NCI-H187 treated with DMSO at 0.1 percent for 48 hours (cell line): ENCODE measurements around the gene MAEA.
A peak's percentile ranks its signal among the peaks of the same experiment; 100 is the strongest.
"Not testable (repeated sequence)": the region's sequence is repeated elsewhere in the genome, so short reads cannot be mapped to it uniquely, and the experiment has no call there.

Experiments
- DNase-seq: peaks from one replicate; lab custom pipeline; 2025; lab: John Stamatoyannopoulos, UW

Gene MAEA

GRCh38 chr4:1335193-1335883 lies 45.6 kb downstream of the MAEA start:
- DNase-seq = not testable (repeated sequence)

- no peak for DNase-seq
These were observed 46.4 kb downstream of the MAEA start for GRCh38 chr4:1336088-1336491.

GRCh38 chr4:1337376-1337831 lies 47.7 kb downstream of the MAEA start:
- DNase-seq = no peak

- no peak for DNase-seq
These were observed 48.5 kb downstream of the MAEA start for GRCh38 chr4:1337951-1338751.

GRCh38 chr4:1338752-1339414 lies 49.2 kb downstream of the MAEA start:
- DNase-seq = no peak

GRCh38 chr4:1339489-1339888 lies 49.8 kb downstream of the MAEA start:
- no peak for DNase-seq

GRCh38 chr4:1340181-1340747 lies 50.6 kb downstream of the MAEA start:
- DNase-seq = no peak

- DNase-seq = no peak
These were observed 51.2 kb downstream of the MAEA start for GRCh38 chr4:1340861-1341260.

- DNase-seq = no peak
These were observed 52.3 kb downstream of the MAEA start for GRCh38 chr4:1342003-1342402.

- DNase-seq = no peak
These were observed 55.0 kb downstream of the MAEA start for GRCh38 chr4:1344696-1345095.

GRCh38 chr4:1345903-1346780 lies 56.5 kb downstream of the MAEA start:
- no peak for DNase-seq

GRCh38 chr4:1346781-1347409 lies 57.2 kb downstream of the MAEA start, which contains the start of gene UVSSA:
Gene UVSSA, plus strand, starts transcription at chr4:1347208. Its CDS starts 884 bp downstream, at chr4:1348092.
- peak; percentile 96 for DNase-seq

GRCh38 chr4:1347410-1347864 lies 57.7 kb downstream of the MAEA start:
- no peak for DNase-seq

- DNase-seq = no peak
These were observed 58.4 kb downstream of the MAEA start for GRCh38 chr4:1348014-1348513.

GRCh38 chr4:1348746-1349145 lies 59.1 kb downstream of the MAEA start:
- DNase-seq = no peak

- no peak for DNase-seq
These were observed 59.9 kb downstream of the MAEA start for GRCh38 chr4:1349359-1350168.

GRCh38 chr4:1350169-1350520 lies 60.5 kb downstream of the MAEA start:
- no peak for DNase-seq

- DNase-seq = peak; percentile 24
These were observed 62.3 kb downstream of the MAEA start for GRCh38 chr4:1351854-1352566.

- DNase-seq = no peak
These were observed 62.8 kb downstream of the MAEA start for GRCh38 chr4:1352567-1352900.
